Mucosa of descending colon (tissue), 3 donors: ENCODE data around the gene ROBO1. TPM values are rescaled to one million over a fixed set of nuclear protein-coding genes. Genes with fewer than 3 reads are reported as not detected.
"Not testable (repeated sequence)": the region's sequence is repeated elsewhere in the genome, so short reads cannot be mapped to it uniquely, and the experiment has no call there.

Source experiments
- ATAC-seq: fragments of 200-7000 bp; cut with Tn5 transposase; one replicate; pipeline ENCODE4 v1.9.1; 2020; ENCODE audit warnings: mild to moderate bottlenecking, moderate library complexity
- DNase-seq, 3 donors: peaks; one replicate each; pipeline ENCODE4 v3.0.0-alpha.2; 2020
- H3K36me3 ChIP-seq: fragments of 200-600 bp; one replicate; pipeline ENCODE4 v1.8.0; 2021; ENCODE audit warnings: low read depth, mild to moderate bottlenecking
- H3K4me1 ChIP-seq: fragments of 200-600 bp; one replicate; pipeline ENCODE4 v1.8.0; 2021; ENCODE audit warnings: low read depth, mild to moderate bottlenecking
- H3K4me3 ChIP-seq: fragments of 200-600 bp; one replicate; pipeline ENCODE4 v1.8.0; 2021; ENCODE audit warnings: mild to moderate bottlenecking
- H3K9me3 ChIP-seq: fragments of 200-600 bp; one replicate; pipeline ENCODE4 v1.8.0; 2021; ENCODE audit warnings: mild to moderate bottlenecking
- intact Hi-C, 2 donors: fragments of 100-400 bp; cut with DNase I in 1 of 2; cut with micrococcal nuclease in 1 of 2; formaldehyde crosslinking; loops; one replicate each; pipeline versions ENCODE4 v1.11.0 to v1.11.1; 2022; cut with DNase I, micrococcal nuclease
- total RNA-seq, 3 donors: library from RNA; stranded (reverse); fragmentation: NEBNext Ultra II Directional in 2 of 3; extraction: Animal tissue kit (Norgen Biotek cat#: 25700) in 2 of 3; gene quantifications; one replicate each; pipeline versions ENCODE4 v1.2.1 to v1.2.4, GENCODE V29; 2021 to 2023
- TF ChIP-seq, protein P1 (sequence below): fragments of 200-600 bp; IDR thresholded peaks from one replicate; pipeline ENCODE4 v1.8.0; 2022; ENCODE audit warnings: antibody characterized with exemption, mild to moderate bottlenecking
- donor health status: DM: no; HTN: no; CAD: no; lungs with moderate emphysema.
- donor health status: DM: no; HTN: no; CAD: no.
- donor health status: DM: no; HTN: yes; CAD: no.

ROBO1 gene
- total RNA-seq, 3 donors from 2014 or later = 4.3 to 22.7 (median 10.1) TPM

DNA sequence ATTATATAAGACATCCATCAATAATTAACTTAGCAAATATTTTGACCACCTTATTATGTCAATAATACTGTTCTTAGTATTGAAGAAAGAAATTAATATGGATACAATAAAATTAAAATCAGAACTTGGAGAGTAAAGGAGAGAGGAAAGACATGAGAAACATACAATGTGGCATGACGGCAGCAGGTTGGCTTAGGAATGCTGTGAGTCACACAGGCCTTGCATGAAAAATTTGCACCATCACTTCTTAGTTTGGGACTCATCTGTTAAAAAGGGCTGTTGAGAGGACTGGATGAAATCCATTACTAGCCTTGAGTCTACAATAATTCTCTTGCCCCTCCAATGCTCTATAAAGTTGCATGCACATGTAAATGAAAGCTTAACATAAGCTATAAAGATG is 880.8 kb downstream of the ROBO1 start:
- Histone ChIP-seq H3K4me1 (no peaks in the 10 kb centered on the region), H3K4me3 (no peak overlapping the region), H3K36me3 (no peaks in the 10 kb centered on the region), H3K9me3 (no peaks in the 10 kb centered on the region)
- DNase-seq (no peak), ATAC-seq (no peak)
- intact Hi-C loops = no loop called here
- TF ChIP-seq, protein P1, sequence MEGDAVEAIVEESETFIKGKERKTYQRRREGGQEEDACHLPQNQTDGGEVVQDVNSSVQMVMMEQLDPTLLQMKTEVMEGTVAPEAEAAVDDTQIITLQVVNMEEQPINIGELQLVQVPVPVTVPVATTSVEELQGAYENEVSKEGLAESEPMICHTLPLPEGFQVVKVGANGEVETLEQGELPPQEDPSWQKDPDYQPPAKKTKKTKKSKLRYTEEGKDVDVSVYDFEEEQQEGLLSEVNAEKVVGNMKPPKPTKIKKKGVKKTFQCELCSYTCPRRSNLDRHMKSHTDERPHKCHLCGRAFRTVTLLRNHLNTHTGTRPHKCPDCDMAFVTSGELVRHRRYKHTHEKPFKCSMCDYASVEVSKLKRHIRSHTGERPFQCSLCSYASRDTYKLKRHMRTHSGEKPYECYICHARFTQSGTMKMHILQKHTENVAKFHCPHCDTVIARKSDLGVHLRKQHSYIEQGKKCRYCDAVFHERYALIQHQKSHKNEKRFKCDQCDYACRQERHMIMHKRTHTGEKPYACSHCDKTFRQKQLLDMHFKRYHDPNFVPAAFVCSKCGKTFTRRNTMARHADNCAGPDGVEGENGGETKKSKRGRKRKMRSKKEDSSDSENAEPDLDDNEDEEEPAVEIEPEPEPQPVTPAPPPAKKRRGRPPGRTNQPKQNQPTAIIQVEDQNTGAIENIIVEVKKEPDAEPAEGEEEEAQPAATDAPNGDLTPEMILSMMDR = no peak

DNA sequence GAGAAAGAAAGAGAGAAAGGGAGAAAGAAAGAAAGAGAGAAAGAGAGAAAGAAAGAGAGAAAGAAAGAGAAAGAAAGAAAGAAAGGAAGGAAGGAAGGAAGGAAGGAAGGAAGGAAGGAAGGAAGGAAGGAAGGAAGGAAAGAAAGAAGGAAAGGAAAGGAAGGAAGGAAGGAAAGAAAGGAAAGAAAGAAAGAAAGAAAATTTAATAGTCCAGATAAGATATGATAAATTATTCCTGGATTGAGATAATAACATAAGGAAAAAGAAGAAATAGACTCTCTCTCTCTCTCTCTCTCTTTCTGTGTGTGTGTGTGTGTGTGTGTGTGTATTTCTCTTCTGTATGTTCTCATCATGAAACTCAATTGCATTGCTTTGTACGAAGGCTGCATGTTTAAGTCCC is 883.2 kb downstream of the ROBO1 start:
- H3K9me3 ChIP-seq, DNase-seq, ATAC-seq, H3K4me3 ChIP-seq, intact Hi-C loops, H3K4me1 ChIP-seq, H3K36me3 ChIP-seq: not testable (repeated sequence)

DNA sequence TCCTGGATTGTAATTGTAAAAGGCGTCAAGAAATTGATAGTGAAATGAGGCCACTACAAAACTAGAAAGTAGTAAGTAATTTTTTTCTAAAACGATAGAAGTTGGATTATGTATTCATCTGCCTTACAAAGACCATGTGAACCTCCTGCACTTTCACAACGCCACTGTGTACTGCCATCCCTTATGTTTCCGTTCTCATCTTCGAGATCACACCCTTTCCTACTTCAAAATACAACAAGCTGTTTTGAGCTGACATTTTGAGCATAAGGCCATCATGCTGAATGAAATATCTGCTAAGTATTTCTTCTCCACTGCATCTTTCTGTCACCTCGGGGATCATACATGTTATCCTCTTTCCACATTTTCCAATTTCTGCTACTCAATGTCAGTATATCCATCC is 885.5 kb downstream of the ROBO1 start:
- ATAC-seq = no peak
- no peak overlapping the region for H3K4me3 ChIP-seq
- intact Hi-C loops = no loop called here

DNA sequence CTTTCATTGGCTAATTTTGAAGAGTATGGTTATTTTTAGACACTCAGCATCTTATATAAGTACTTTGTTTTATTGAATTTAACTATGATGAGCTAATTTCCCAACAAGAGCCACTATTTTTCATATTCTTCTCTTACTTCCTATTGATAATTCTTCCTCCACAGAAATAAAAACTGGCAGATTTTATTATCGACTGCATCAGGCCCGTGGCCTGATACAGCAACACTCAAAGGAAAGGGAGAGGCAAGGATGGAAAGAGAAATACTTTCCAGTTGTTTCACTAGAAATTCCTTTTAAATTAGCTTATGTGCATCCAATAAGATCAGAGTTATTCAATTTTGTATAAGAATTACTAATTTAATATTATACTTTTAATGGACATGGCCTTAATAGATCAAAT is 886.3 kb downstream of the ROBO1 start:
- intact Hi-C loops = no loop called here
- TF ChIP-seq, protein P1 = no peak
- DNase-seq (no peak), ATAC-seq (no peak)
- Histone ChIP-seq H3K4me1 (no peaks in the 10 kb centered on the region), H3K36me3 (no peaks in the 10 kb centered on the region), H3K4me3 (no peak overlapping the region), H3K9me3 (no peaks in the 10 kb centered on the region)

More for the DNA sequence above, 885.5 kb downstream of the ROBO1 start:
- no peaks in the 10 kb centered on the region for H3K36me3 ChIP-seq
- DNase-seq = no peak
- no peaks in the 10 kb centered on the region for H3K4me1 ChIP-seq
- TF ChIP-seq, protein P1 = no peak
- H3K9me3 ChIP-seq = no peaks in the 10 kb centered on the region

DNA sequence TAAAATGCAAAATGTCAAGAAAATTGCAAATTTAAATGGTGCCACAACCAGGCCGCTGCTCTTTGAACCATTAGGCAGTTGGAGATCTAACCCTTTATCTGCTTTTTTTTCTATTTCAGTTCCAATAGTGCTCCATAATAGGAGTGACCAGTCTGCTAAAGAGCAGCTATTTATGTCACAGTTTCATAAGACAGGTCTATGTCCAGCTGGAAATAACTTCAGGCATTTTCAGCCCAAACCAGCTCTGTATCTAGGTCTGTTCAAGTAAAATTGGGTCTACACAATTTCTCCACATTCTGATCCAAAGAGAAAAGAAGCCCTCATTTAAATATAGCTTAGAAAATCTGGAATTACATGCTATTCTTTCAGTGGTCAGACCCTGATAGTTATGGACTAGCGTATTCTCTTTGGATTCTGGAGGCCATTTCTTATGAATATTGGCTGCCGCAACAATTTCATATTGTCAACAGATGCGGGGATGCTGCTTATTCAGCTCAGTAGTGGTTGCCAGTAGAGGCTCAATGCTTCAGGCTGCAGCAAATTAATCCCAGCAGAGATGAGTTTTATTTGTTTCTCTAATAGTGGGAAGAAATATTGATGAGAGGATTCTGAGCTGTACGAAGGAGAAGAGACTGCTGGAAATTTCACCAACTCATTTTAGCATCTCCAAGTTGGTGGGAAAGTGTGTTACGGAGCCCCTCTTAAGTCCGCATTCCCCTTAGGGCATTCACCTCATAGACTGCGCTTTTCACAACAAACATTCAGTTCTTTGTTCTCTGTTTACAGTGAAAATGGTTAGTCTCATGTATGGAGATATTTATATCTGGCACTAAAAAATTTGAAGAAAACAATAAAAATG is 887.0 kb downstream of the ROBO1 start:
- TF ChIP-seq, protein P1 = no peak
- no peaks in the 10 kb centered on the region for H3K4me1 ChIP-seq
- ATAC-seq (no peak), DNase-seq (no peak)
- no peaks in the 10 kb centered on the region for H3K36me3 ChIP-seq
- intact Hi-C loops = no loop called here
- H3K9me3 ChIP-seq = no peaks in the 10 kb centered on the region
- no peak overlapping the region for H3K4me3 ChIP-seq

DNA sequence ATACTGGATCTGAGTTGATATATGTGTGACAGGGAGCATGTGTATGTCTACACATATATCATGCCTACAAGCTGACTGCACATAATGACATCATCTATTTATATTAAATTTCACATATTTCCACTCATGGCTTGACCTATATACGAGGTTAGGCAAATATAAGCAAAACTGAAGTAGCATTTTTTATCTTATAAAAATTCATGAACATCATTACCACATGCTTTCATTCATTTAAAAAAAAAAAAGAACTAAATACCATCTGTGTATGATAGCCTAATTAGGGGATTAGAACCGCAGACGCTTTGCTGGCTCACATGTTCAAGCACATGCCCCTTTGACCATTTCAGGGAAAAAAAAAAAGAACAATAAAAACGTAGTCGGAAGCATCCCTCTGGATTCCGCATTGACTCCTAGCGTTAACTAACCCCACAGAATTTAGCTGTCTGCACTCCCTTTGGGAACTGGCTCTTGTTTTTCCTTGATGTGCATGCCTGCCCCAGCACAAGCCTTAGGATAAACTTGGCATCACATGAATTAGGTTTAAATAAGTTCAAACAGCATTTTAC is 888.4 kb downstream of the ROBO1 start:
- TF ChIP-seq, protein P1 = no peak
- no peaks in the 10 kb centered on the region for H3K4me1 ChIP-seq
- no peak for DNase-seq
- ATAC-seq = no peak
- no peaks in the 10 kb centered on the region for H3K9me3 ChIP-seq
- H3K4me3 ChIP-seq = no peak overlapping the region
- intact Hi-C loops = no loop called here
- H3K36me3 ChIP-seq = no peaks in the 10 kb centered on the region
